HepG2 (cell line): ENCODE measurements around the gene SNX24. TPM values are rescaled to one million over a fixed set of nuclear protein-coding genes. Genes with fewer than 3 reads are reported as not detected.

Experiments
- ATAC-seq: fragments of 200-7000 bp; cut with Tn5 transposase; 3 replicates; pipeline ENCODE4 v1.9.1; 2020; ENCODE audit warnings: mild to moderate bottlenecking, moderate library complexity
- BruUV-seq: library from RNA; stranded (reverse); fragments of 400-500 nt; replicated peaks from 2 replicates; lab custom pipeline; 2021; lab: Mats Ljungman, UMichigan
- CTCF ChIA-PET: fragments of 300-600 bp; formaldehyde crosslinking; extraction: SDS; loops from one replicate; lab custom pipeline; 2021; ENCODE audit warnings: low total read pairs, inconsistent platforms, low intra/inter-chr PET ratio; lab: Yijun Ruan, JAX
- POLR2A ChIA-PET: fragments of 350-600 bp; sonication (Branson Sonifier 250); formaldehyde crosslinking; loops from one replicate; lab custom pipeline; 2020; ENCODE audit warnings: antibody characterized with exemption, inconsistent platforms; lab: Yijun Ruan, JAX
- DNase-seq: peaks from one replicate; pipeline ENCODE4 v3.0.0-alpha.2; 2015; ENCODE audit warnings: low spot score
- FAIRE-seq: peaks from 3 replicates; lab custom pipeline; 2011; peaks lifted over from hg19 to GRCh38; lab: Jason Lieb, UNC
- H2AFZ ChIP-seq: one replicate; pipeline ENCODE4 v1.6.1; 2011; ENCODE audit warnings: low read length, inconsistent platforms
- H3K27ac ChIP-seq: fragments of 300-600 bp; 3 replicates; pipeline ENCODE4 v1.8.0; 2011; ENCODE audit warnings: mixed run types, mild to moderate bottlenecking, mixed read lengths, low read length, inconsistent platforms; ENCODE audit not compliant: insufficient read depth; ENCODE audit errors: extremely low read length
- H3K27me3 ChIP-seq, 2 experiments: fragments of 200-600 bp in 1 of 2; 2 replicates in 1 of 2; 3 replicates in 1 of 2; pipeline versions ENCODE4 v1.6.0 to v1.8.0; 2011; ENCODE audit warnings: low read length in 2 of 2, mild to moderate bottlenecking in 2 of 2, moderate library complexity in 2 of 2, inconsistent platforms in 1 of 2; ENCODE audit not compliant: insufficient read depth in 2 of 2, control insufficient read depth in 1 of 2
- H3K36me3 ChIP-seq, 2 experiments: fragments of 200-600 bp in 1 of 2; replicated peaks in 1 of 2; 2 replicates in 1 of 2; 3 replicates in 1 of 2; pipeline versions ENCODE4 v1.5.1 to v1.8.0; 2011; ENCODE audit warnings: low read length in 2 of 2, inconsistent platforms in 1 of 2; ENCODE audit not compliant: insufficient read depth in 2 of 2, control insufficient read depth in 1 of 2
- H3K4me1 ChIP-seq: 2 replicates; pipeline ENCODE4 v1.5.1; 2012; ENCODE audit warnings: low read length, inconsistent platforms; ENCODE audit not compliant: insufficient read depth
- H3K4me2 ChIP-seq: 2 replicates; pipeline ENCODE4 v1.6.0; 2011; ENCODE audit warnings: low read depth, low read length, inconsistent platforms
- H3K4me3 ChIP-seq, 3 experiments: fragments of 200-600 bp in 1 of 3; sonication (generic), shearing (Covaris generic) in 1 of 3; replicated peaks in 1 of 3; 2 replicates each; pipeline ENCODE4 v1.5.1; 2011 to 2016; ENCODE audit warnings: low read length in 3 of 3, inconsistent platforms in 2 of 3, low read depth in 2 of 3, mild to moderate bottlenecking in 2 of 3, control low read depth in 1 of 3, mixed read lengths in 1 of 3; ENCODE audit not compliant: insufficient read depth in 1 of 3
- H3K79me2 ChIP-seq: one replicate; pipeline ENCODE4 v1.6.1; 2011; ENCODE audit warnings: low read length, inconsistent platforms; ENCODE audit not compliant: insufficient read depth
- H3K9ac ChIP-seq: 2 replicates; pipeline ENCODE4 v1.6.0; 2011; ENCODE audit warnings: mild to moderate bottlenecking, low read depth, low read length, inconsistent platforms; ENCODE audit not compliant: insufficient read depth
- H3K9me3 ChIP-seq: 2 replicates; pipeline ENCODE4 v1.5.1; 2012; ENCODE audit warnings: mild to moderate bottlenecking, low read length
- H4K20me1 ChIP-seq: 2 replicates; pipeline ENCODE4 v1.6.0; 2011; ENCODE audit warnings: inconsistent platforms, mild to moderate bottlenecking, low read length, moderate library complexity; ENCODE audit not compliant: insufficient read depth
- FLYWCH1 ChIP-seq: sonication (generic); formaldehyde crosslinking; IDR thresholded peaks from 2 replicates; pipeline ENCODE4 v1.8.1; 2023; ENCODE audit warnings: mild to moderate bottlenecking, missing genetic modification reagents
- GLI4 ChIP-seq: sonication (generic); formaldehyde crosslinking; IDR thresholded peaks from 2 replicates; pipeline ENCODE4 v1.5.1; 2020; ENCODE audit warnings: missing genetic modification reagents, mild to moderate bottlenecking, moderate library complexity, borderline replicate concordance
- SMAD3 ChIP-seq: sonication (generic); formaldehyde crosslinking; IDR thresholded peaks from 2 replicates; pipeline ENCODE4 v1.4.0; 2020; ENCODE audit warnings: missing genetic modification reagents
- WGBS: methylation state at CpG from one replicate; pipeline ENCODE4 v1.1.6; 2017; ENCODE audit warnings: low lambda C conversion rate; 5-methylcytosine and 5-hydroxymethylcytosine counted together
- in situ Hi-C: cut with HindIII; loops from 2 replicates; pipeline ENCODE4 v1.10.0; 2017; ENCODE audit warnings: low pct_unique_long_range_greater_than_20kb; ENCODE audit not compliant: extremely low pct_ligation_motif_present
- intact Hi-C: fragments of 100-400 bp; cut with micrococcal nuclease; formaldehyde crosslinking; loops from one replicate; pipeline ENCODE4 v1.10.0; 2022; ENCODE audit not compliant: unreplicated experiment
- polyA plus RNA-seq, 8 experiments: library from polyadenylated mRNA; depleted of rRNA in 3 of 8; stranded (reverse) in 7 of 8; unstranded in 1 of 8; fragments of >200 nt; fragmentation: Illumina TruSeq in 4 of 8; extraction: Trizol in 4 of 8; gene quantifications; 2 replicates each; pipeline versions ENCODE4 v1.2.1 to v1.2.3, GENCODE V29; 2011 to 2016; ENCODE audit warnings: low read depth in 4 of 8, missing spikeins in 1 of 8, mixed read lengths in 1 of 8; ENCODE audit not compliant: insufficient read depth in 1 of 8
- total RNA-seq, 5 experiments: library from RNA; depleted of rRNA; stranded (reverse); fragments of >200 nt; fragmentation: Illumina TruSeq; extraction: Trizol; gene quantifications; 2 replicates each; pipeline ENCODE4 v1.2.3, GENCODE V29; 2016; ENCODE audit warnings: low read depth in 1 of 5
- TF ChIP-seq, protein P1 (sequence below): sonication (generic); formaldehyde crosslinking; IDR thresholded peaks from 2 replicates; pipeline ENCODE4 v1.5.0; 2020; ENCODE audit warnings: mild to moderate bottlenecking, missing genetic modification reagents, borderline replicate concordance

SNX24 gene
- total and polyA plus RNA-seq, 2 of the 13 experiments (the other 11 are each of a cell fraction or from before 2014, with no cell fraction given), result 7.2 to 23.7 TPM

DNA sequence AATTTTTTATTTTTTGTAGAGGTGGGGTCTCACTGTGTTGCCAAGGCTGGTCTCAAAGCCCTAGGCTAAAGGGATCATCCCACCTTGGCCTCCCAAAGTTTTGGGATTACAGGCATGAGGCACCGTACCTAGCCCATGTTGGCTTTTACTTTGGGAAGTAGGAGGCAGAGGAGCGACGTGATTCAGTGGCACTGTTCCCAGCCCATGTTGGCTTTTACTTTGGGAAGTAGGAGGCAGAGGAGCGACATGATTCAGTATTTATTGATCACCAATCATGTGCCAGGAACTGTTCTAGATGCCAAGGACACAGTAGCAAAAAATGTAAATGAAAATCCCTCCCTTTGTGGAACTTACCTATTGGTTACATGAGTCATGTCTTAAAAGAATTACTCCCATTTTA is 18.3 kb downstream of the SNX24 start:
- FAIRE-seq, result no peak
- peaks cover 0 to 2% of the 10 kb centered on the region in 2 experiments; a peak in 2 of 5 replicates for H3K36me3 ChIP-seq
- peaks cover 25% of the 10 kb centered on the region for H3K4me1 ChIP-seq
- no peak overlapping the region for H3K4me3 ChIP-seq
- TF ChIP-seq FLYWCH1 (CRISPR knock-in tag) (no peak), GLI4 (CRISPR knock-in tag) (no peak), SMAD3 (CRISPR knock-in tag) (no peak)
- TF ChIP-seq, protein P1, sequence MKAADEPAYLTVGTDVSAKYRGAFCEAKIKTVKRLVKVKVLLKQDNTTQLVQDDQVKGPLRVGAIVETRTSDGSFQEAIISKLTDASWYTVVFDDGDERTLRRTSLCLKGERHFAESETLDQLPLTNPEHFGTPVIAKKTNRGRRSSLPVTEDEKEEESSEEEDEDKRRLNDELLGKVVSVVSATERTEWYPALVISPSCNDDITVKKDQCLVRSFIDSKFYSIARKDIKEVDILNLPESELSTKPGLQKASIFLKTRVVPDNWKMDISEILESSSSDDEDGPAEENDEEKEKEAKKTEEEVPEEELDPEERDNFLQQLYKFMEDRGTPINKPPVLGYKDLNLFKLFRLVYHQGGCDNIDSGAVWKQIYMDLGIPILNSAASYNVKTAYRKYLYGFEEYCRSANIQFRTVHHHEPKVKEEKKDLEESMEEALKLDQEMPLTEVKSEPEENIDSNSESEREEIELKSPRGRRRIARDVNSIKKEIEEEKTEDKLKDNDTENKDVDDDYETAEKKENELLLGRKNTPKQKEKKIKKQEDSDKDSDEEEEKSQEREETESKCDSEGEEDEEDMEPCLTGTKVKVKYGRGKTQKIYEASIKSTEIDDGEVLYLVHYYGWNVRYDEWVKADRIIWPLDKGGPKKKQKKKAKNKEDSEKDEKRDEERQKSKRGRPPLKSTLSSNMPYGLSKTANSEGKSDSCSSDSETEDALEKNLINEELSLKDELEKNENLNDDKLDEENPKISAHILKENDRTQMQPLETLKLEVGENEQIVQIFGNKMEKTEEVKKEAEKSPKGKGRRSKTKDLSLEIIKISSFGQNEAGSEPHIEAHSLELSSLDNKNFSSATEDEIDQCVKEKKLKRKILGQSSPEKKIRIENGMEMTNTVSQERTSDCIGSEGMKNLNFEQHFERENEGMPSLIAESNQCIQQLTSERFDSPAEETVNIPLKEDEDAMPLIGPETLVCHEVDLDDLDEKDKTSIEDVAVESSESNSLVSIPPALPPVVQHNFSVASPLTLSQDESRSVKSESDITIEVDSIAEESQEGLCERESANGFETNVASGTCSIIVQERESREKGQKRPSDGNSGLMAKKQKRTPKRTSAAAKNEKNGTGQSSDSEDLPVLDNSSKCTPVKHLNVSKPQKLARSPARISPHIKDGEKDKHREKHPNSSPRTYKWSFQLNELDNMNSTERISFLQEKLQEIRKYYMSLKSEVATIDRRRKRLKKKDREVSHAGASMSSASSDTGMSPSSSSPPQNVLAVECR (CRISPR knock-in tag), result no peak
- TF ChIP-seq, all 625 proteins: peak for 0
- intact Hi-C loops, result no loop called here
- no peaks in the 10 kb centered on the region for H4K20me1 ChIP-seq
- POLR2A ChIA-PET, result no interaction called here
- no peak overlapping the region for H3K4me2 ChIP-seq
- no peaks in the 10 kb centered on the region for H3K79me2 ChIP-seq
- H3K27ac ChIP-seq, result no peak overlapping the region
- H3K9me3 ChIP-seq, result no peaks in the 10 kb centered on the region
- H3K27me3 ChIP-seq, result no peaks in the 10 kb centered on the region
- ATAC-seq (no peak), DNase-seq (no peak)
- no peak overlapping the region for H3K9ac ChIP-seq
- 93% methylated on average over 4 of the region's 4 CpGs for WGBS
- no peak overlapping the region for H2AFZ ChIP-seq
- in situ Hi-C loops, result no loop called here
- BruUV-seq, result no TSS peak
- CTCF ChIA-PET, result no interaction called here
